ENCODE measurements around the gene RGS14.

GRCh38 chr5:177387405-177387804, 29.7 kb downstream of the RGS14 start:
- no peak for TF ChIP-seq TCF4 (CRISPR knock-in tag; IDR thresholded peaks at IDR 0.05; ENCODE audit: borderline replicate concordance)
- TF ChIP-seq, protein P1, sequence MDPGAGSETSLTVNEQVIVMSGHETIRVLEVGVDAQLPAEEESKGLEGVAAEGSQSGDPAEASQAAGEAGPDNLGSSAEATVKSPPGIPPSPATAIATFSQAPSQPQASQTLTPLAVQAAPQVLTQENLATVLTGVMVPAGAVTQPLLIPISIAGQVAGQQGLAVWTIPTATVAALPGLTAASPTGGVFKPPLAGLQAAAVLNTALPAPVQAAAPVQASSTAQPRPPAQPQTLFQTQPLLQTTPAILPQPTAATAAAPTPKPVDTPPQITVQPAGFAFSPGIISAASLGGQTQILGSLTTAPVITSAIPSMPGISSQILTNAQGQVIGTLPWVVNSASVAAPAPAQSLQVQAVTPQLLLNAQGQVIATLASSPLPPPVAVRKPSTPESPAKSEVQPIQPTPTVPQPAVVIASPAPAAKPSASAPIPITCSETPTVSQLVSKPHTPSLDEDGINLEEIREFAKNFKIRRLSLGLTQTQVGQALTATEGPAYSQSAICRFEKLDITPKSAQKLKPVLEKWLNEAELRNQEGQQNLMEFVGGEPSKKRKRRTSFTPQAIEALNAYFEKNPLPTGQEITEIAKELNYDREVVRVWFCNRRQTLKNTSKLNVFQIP (CRISPR knock-in tag; IDR thresholded peaks at IDR 0.05; ENCODE audit: borderline replicate concordance, low read depth), result no peak
- TF ChIP-seq ESRRG (CRISPR knock-in tag; IDR thresholded peaks at IDR 0.05), result no peak
- no peak for TF ChIP-seq CSDC2 (CRISPR knock-in tag; IDR thresholded peaks at IDR 0.05)
- TF ChIP-seq PATZ1 (CRISPR knock-in tag; IDR thresholded peaks at IDR 0.05; ENCODE audit: borderline replicate concordance), result no peak
